Chondrocyte (in vitro differentiated cells): ENCODE measurements around the gene TMEM244. TPM values are rescaled to one million over a fixed set of nuclear protein-coding genes. Genes with fewer than 3 reads are reported as not detected.
"Not testable (repeated sequence)": the region's sequence is repeated elsewhere in the genome, so short reads cannot be mapped to it uniquely, and the experiment has no call there.

ENCODE experiments used
- DNase-seq: peaks from one replicate; pipeline ENCODE4 v3.0.0; 2021; ENCODE audit warnings: mixed read lengths, low spot score
- H3K27ac Mint-ChIP-seq: one replicate; pipeline ENCODE4 v1.8.0; 2021; ENCODE audit warnings: mild to moderate bottlenecking, moderate library complexity, mixed read lengths; ENCODE audit not compliant: unreplicated experiment
- H3K27me3 Mint-ChIP-seq: 2 replicates; pipeline ENCODE4 v1.8.0; 2021; ENCODE audit warnings: low read depth, mixed read lengths
- H3K36me3 Mint-ChIP-seq: 2 replicates; pipeline ENCODE4 v1.8.0; 2021; ENCODE audit warnings: low read depth, mixed read lengths
- H3K4me1 Mint-ChIP-seq: 2 replicates; pipeline ENCODE4 v1.8.0; 2021; ENCODE audit warnings: low read depth, mild to moderate bottlenecking, mixed read lengths
- H3K4me3 Mint-ChIP-seq: one replicate; pipeline ENCODE4 v1.8.0; 2021; ENCODE audit warnings: mild to moderate bottlenecking, moderate library complexity, mixed read lengths; ENCODE audit not compliant: unreplicated experiment
- H3K9me3 Mint-ChIP-seq: 2 replicates; pipeline ENCODE4 v1.8.0; 2021; ENCODE audit warnings: low read depth, mixed read lengths
- total RNA-seq: library from RNA; stranded (reverse); gene quantifications from 3 replicates; pipeline ENCODE4 v1.2.1, GENCODE V29; 2021
- TF ChIP-seq, protein P1 (sequence below): fragments of 200-600 bp; sonication (generic); IDR thresholded peaks from 2 replicates; pipeline ENCODE4 v1.5.0; 2021; ENCODE audit warnings: antibody characterized with exemption, mild to moderate bottlenecking, moderate library complexity

TMEM244 gene
- total RNA-seq, 1 donor from 2014 or later: not detected

DNA sequence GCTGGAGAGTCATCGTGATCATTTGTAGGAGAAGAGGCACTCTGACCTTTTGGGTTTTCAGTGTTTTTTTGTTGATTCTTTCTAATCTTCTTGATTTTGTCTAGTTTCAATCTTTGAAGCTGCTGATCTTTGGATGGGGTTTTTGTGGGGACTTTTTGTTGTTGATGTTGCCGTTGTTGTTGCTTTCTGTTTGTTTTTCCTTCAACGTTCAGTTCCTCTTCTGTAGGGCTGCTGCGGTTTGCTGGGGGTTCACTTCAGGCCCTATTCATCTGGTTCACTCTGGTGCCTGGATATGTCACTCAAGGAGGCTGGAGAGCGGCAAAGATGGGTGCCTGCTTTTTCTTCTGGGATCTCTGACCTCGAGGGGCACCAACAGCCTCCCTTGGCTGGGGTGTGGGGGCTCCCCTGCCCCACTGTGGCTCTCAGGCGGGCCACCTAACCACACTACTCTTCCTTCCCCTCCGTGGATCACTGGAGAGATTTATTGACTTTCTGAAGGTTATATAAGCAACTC is 21.5 kb upstream of the TMEM244 start:
- peaks cover 3% of the 10 kb centered on the region for H3K36me3 Mint-ChIP-seq
- H3K27ac Mint-ChIP-seq: no peak overlapping the region
- no peak overlapping the region for H3K4me3 Mint-ChIP-seq
- no peaks in the 10 kb centered on the region for H3K27me3 Mint-ChIP-seq
- H3K9me3 Mint-ChIP-seq: peaks cover 14% of the 10 kb centered on the region
- TF ChIP-seq, protein P1, sequence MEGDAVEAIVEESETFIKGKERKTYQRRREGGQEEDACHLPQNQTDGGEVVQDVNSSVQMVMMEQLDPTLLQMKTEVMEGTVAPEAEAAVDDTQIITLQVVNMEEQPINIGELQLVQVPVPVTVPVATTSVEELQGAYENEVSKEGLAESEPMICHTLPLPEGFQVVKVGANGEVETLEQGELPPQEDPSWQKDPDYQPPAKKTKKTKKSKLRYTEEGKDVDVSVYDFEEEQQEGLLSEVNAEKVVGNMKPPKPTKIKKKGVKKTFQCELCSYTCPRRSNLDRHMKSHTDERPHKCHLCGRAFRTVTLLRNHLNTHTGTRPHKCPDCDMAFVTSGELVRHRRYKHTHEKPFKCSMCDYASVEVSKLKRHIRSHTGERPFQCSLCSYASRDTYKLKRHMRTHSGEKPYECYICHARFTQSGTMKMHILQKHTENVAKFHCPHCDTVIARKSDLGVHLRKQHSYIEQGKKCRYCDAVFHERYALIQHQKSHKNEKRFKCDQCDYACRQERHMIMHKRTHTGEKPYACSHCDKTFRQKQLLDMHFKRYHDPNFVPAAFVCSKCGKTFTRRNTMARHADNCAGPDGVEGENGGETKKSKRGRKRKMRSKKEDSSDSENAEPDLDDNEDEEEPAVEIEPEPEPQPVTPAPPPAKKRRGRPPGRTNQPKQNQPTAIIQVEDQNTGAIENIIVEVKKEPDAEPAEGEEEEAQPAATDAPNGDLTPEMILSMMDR: no peak
- H3K4me1 Mint-ChIP-seq: no peaks in the 10 kb centered on the region
- DNase-seq: no peak

DNA sequence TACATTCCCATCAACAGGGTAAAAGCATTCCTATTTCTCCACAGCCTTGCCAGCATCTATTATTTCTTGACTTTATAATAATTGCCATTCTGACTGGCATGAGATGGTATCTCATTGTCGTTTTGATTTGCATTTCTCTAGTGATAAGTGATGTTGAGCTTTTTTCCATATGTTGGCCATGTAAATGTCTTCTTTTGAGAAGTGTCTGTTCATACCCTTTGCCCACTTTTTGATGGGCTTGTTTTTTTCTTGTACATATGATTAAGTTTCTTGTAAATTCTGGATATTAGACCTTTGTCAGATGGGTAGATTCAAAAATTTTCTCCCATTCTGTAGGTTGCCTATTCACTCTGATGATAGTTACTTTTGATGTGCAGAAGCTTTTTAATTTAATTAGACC is 16.8 kb upstream of the TMEM244 start:
- peaks cover 14% of the 10 kb centered on the region for H3K9me3 Mint-ChIP-seq
- not testable (repeated sequence) for H3K36me3 Mint-ChIP-seq, H3K27me3 Mint-ChIP-seq, H3K27ac Mint-ChIP-seq, H3K4me1 Mint-ChIP-seq, DNase-seq, H3K4me3 Mint-ChIP-seq

DNA sequence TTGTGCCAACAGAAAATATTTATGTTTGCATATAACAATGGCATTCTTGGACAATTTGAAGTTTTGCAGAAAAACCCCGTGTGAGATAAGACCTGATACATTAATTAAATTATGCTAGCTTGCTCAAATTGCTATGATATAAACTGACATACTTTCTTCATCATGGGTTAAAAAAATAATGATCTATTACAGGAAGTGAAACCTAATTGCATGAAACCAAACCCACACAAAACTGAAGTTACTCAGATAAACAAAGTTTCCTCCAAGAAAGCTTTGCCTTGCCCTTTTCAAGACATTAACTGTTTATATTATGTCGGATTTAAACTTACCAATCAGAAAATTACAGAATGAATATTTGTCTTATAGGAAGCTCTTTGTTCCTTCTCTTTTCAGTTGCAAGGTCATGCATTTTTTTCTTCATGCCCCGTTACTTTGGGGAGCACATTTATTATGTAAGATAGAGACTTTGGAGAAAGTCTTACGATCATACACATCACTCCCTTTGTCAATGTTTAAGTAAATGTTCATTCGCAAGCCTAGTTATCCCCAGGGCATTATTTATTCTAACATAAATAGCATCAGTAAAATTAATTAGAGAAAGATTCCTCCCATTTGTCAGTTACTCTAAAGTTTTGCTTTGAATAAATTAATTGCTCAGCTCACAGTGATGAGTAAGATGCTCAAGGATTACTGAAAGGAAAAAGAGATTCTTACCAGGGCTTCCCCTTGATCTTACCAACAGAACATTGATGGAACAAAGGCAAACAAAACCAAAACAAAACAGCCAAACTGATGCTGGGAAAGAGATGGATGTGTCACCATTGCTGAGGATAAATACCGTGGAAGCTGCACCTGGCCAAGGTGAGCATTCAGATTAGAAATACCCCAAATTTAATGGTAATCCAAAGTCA is 14.8 kb upstream of the TMEM244 start:
- TF ChIP-seq, protein P1: no peak
- Mint-ChIP-seq H3K36me3 (peaks cover 4% of the 10 kb centered on the region), H3K4me3 (no peak overlapping the region), H3K4me1 (no peaks in the 10 kb centered on the region), H3K27ac (no peak overlapping the region), H3K9me3 (peaks cover 14% of the 10 kb centered on the region), H3K27me3 (no peaks in the 10 kb centered on the region)
- no peak for DNase-seq

DNA sequence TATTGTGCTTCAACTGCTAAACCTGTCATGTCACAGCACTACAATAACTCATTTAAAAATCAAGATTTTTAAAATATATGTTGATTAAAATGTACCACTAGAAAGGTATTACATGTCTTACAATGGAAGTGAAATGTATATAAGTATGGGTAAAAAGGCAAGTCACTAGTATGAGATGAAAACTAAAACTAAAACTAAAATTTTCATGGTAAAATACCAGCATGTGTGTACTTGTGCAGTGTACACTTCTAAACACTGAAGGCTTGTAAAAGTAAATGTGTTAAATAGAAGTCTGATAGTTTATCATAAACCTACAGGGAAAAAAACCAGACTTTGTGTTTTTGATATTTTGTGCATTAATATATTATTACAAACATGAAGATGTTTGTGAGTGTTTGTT is 13.7 kb upstream of the TMEM244 start:
- no peaks in the 10 kb centered on the region for H3K4me1 Mint-ChIP-seq
- TF ChIP-seq, protein P1: no peak
- H3K27me3 Mint-ChIP-seq: no peaks in the 10 kb centered on the region
- no peak for DNase-seq
- H3K27ac Mint-ChIP-seq: no peak overlapping the region
- no peak overlapping the region for H3K4me3 Mint-ChIP-seq
- H3K9me3 Mint-ChIP-seq: peaks cover 14% of the 10 kb centered on the region
- H3K36me3 Mint-ChIP-seq: peaks cover 4% of the 10 kb centered on the region

DNA sequence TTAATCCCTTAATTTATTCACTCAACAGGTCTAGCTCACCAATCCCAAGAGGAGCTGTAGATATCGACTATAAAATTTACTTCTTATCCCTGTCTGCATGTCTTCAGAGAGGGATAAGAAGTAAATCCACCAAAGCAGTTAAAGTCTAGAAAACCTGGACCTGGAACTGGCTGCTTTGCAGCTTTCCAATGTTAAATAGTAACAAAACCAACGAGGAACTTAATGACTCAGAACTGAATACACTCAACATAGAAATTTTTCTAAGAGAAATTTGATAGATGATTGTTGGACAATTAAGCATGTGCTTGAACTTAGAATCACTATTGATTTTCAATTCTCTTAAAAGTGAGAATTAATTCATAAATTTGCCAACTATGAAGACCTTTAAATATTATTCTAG is 11.5 kb upstream of the TMEM244 start:
- Mint-ChIP-seq H3K4me1 (no peaks in the 10 kb centered on the region), H3K4me3 (no peak overlapping the region), H3K27me3 (no peaks in the 10 kb centered on the region), H3K27ac (no peak overlapping the region), H3K9me3 (no peaks in the 10 kb centered on the region), H3K36me3 (peaks cover 2% of the 10 kb centered on the region)
- no peak for DNase-seq
- TF ChIP-seq, protein P1: no peak

DNA sequence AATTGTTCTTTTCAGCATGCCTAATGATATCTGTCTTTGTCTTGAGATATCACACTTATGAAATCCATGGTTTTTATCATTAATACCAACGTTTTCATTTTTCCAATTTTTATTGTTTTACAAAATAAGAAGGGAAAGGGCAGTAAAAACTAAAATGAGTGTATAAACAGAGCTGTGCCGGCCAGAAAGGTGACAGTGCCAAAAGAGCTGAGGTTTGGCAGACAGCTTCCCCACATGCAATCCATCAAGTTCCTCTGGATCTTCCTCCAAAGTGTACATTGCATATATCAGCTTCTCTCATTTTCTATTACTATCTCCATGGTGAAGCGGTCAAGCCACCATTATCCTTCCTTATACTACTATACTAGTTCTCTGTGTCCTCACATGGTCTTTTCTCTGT is 10.1 kb upstream of the TMEM244 start:
- Mint-ChIP-seq H3K4me1 (no peaks in the 10 kb centered on the region), H3K36me3 (no peaks in the 10 kb centered on the region), H3K27me3 (no peaks in the 10 kb centered on the region), H3K27ac (no peak overlapping the region), H3K9me3 (no peaks in the 10 kb centered on the region), H3K4me3 (no peak overlapping the region)
- TF ChIP-seq, protein P1: no peak
- no peak for DNase-seq
